Activated gamma-delta T cell (primary cell): Measurements from ENCODE around the gene CLCN7.

Source experiments
- DNase-seq: peaks from one replicate; lab custom pipeline; 2025; lab: John Stamatoyannopoulos, UW

Gene CLCN7

GRCh38 chr16:1430759-1431496 lies 43.9 kb downstream of the CLCN7 start, which contains the start of gene PERCC1:
Gene PERCC1, plus strand, starts transcription at chr16:1431078. Its CDS starts 1,516 bp downstream, at chr16:1432594.
- no peak for DNase-seq

DNA sequence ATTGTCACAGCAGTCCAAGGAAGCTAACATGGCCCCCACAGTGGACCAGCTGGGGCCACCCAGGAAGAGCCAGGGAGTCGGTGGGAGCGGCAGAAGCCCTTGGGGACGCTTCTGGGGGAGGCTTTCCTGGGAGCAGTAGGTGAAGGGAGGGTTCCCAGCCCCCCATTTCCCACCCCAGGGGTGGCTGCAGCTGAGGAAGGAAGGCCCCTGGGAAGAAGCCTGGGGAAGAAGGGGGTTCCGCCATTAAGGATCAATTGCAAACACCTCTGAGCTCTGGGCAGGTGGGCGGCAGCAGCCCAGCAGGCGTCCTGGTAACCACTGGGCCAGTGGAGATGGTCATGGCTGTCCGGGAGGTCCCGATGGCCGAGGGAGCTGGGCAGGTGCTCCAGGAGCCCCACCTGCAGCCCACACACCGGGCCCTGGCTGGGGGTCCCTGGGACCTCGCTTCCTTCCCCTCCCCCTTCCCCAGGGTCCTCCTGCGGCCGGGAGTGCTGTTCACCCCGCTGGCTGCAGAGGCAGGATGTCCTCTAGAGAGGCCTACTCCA lies 44.5 kb downstream of the CLCN7 start:
- DNase-seq: no peak

DNA sequence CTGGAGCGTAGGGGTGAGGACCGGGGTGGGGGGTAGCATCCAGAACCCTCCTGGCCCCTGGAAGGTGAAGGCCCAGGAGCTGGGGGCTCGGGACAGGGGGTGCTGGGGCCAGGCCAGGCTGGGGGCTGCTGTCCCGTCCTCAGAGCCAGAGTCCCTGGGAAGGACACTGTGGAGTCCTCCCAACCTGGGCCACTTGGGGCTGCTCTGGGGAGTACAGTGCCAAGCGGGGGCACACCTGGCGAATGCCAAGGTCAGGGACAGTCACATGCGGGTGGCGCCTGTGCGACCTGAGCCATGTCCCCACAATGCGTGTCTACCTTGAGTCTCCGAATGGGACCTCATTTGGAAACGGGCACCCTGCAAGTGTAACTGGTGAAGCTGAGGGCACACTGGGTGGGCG lies 45.2 kb downstream of the CLCN7 start:
- DNase-seq: no peak

DNA sequence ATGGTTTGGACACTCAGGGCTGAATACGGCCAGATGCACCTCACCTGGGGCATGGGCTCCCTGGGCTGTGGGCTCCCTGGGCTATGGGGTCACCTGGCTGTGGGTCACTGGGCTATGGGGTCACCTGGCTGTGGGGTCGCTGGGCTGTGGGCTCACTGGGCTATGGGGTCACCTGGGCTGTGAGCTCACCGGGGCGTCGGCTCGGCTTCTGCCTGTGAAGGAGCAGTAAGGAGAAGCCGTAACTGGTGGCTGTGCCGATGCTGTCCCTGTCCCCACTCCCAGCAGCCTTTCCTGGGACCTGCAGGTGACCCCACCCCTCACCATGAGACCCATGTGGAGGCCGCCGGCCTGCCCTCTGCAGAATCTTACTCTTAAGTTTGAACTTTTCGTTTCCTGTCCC lies 45.8 kb downstream of the CLCN7 start:
- no peak for DNase-seq

GRCh38 chr16:1428511-1428910 lies 46.3 kb downstream of the CLCN7 start:
- no peak for DNase-seq

DNA sequence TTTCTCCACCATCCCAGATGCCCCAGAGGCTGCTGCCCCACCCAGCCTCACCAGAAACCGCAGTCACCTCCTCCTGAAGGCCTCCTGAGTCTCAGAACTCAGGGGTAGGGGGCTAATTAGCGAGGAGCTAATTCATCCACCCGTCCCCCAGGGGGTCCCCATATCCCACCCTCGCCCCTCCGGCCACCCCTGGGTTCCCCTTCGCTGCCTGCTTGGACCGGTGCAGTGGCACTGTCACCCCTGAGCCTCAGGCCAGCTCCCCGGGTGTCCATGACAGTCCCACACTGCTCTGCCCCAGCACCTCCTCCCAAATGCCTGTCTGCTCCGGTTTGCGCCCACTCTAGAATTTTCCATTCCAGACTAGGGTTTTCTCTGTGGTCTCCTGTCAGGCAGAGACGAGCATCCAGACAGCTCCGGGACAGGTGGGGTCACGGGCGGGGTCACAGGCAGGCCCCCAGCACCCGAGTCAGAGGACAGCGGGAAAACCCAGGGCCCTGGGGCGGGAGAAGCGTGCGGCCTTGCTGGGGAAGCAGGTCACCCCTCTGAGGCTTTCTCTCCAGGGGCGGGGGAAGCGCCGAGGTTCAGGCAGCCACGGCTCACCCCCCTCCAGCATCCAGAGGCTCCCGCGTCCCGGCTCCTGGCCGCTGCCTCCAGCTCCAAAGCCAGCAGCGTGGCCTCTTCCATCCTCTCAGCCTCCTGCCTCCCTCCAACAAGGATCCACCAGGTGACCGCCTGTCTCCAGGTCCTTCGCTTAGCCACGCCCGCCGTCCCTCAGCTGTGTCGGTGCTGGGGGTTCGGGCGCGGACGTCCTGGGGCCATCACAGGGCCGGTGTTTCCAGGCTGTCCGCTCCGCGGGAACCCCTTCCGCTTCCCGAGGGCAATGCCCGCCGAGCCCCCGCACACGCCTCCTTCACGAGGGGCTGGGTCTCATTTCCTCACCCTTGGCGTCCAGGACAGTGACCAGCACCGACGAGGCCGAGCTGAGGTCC lies 47.1 kb downstream of the CLCN7 start:
- DNase-seq: no peak

DNA sequence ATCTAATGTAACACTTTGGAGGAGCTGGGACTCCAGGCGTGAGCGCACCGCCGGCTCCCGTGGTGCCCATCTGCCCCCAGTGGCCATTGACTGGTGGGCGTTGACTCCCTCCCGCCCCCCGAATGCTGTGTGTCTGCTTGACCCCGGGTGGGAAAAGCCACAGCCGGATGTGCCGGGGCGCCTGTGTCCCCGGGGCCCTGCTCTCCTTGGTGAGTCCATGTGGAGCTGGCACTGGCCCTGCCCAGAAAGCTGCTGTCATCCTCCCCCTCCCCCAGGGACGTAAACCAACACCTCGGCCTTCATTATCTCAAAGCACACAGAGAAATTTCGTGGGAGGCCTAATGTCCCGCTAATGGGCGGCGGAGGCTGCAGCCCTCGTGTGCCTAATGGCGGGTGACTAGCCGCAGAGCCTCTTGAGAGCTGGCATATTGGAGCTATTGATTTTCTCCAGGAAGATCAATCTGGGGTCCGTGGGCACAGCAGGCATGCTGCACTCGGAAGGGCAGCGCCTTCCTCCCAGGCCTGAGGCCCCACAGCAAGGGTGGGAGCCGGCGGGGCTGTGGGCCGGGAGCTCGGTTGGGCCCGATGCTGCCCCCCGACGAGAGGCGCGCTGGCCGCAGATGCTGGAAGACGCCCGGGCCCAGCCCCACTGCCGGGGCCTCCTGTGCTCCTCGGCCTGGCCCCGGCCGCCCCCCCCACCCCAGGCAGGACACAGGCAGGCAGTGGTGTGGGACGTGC lies 47.9 kb downstream of the CLCN7 start:
- DNase-seq: no peak

DNA sequence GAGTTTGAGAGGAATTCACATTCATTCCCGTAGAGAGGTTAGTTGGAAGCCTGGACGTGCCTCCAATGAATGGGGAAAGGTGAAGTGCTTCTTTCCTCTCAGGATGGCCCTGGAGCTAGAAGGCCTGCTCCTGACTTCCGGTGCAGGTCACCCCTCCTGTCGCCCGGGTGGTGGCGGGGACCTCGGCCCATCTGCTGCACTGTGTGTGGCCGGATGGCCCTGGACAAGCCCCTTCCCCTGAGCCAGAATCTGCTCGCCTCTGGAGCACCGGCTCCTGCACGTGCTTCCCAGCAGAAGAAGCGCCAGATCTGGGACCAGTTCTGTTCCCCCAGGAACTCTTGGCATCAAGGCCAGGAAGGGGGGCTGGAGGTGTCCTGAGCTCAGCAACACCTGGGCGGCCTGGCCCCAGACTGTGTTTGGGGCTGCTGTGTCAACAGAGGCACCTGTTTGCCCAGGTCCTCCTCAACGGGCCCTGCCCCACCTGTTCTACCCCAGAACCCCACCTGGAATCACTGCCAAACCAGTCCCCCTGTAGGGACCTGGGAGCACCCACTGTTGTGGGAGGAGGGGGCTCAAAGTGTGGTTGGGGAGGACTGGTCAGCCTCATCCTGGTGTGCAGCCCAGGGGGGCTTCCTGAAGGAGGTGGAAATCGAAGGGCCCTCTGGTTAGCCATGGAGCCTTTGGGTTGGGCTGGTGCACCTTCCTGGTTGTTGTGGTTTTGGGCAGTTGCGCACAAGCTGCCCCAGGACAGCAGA lies 49.0 kb downstream of the CLCN7 start:
- DNase-seq: no peak

DNA sequence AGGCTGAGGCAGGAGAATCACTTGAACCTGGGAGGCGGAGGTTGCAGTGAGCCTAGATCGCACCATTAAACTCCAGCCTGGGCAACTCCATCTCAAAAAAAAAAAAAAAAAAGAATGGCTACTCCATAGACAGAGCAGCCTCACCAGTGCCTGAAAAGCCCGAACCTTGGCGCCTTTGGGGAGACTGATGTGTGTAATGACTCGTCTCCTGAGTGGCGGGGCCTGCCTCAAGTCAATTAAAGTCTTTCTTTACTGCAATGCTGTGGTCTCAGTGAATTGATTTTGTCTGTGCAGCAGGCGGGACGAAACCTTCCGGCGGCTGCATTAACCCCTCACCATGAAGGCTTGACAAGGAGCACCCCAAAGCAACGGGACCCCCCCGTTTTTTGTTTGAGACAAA lies 50.8 kb downstream of the CLCN7 start:
- no peak for DNase-seq

GRCh38 chr16:1422076-1422475 lies 52.8 kb downstream of the CLCN7 start:
- no peak for DNase-seq

GRCh38 chr16:1420111-1420539 lies 54.7 kb downstream of the CLCN7 start:
- DNase-seq: no peak

GRCh38 chr16:1416521-1416941 lies 58.3 kb downstream of the CLCN7 start:
- DNase-seq: no peak

GRCh38 chr16:1414532-1415260 lies 60.1 kb downstream of the CLCN7 start, which contains the start of gene UNKL:
Gene UNKL, minus strand, starts transcription at chr16:1414704. Its CDS starts 13 bp downstream, at chr16:1414691.
- DNase-seq: peak; percentile 78

DNA sequence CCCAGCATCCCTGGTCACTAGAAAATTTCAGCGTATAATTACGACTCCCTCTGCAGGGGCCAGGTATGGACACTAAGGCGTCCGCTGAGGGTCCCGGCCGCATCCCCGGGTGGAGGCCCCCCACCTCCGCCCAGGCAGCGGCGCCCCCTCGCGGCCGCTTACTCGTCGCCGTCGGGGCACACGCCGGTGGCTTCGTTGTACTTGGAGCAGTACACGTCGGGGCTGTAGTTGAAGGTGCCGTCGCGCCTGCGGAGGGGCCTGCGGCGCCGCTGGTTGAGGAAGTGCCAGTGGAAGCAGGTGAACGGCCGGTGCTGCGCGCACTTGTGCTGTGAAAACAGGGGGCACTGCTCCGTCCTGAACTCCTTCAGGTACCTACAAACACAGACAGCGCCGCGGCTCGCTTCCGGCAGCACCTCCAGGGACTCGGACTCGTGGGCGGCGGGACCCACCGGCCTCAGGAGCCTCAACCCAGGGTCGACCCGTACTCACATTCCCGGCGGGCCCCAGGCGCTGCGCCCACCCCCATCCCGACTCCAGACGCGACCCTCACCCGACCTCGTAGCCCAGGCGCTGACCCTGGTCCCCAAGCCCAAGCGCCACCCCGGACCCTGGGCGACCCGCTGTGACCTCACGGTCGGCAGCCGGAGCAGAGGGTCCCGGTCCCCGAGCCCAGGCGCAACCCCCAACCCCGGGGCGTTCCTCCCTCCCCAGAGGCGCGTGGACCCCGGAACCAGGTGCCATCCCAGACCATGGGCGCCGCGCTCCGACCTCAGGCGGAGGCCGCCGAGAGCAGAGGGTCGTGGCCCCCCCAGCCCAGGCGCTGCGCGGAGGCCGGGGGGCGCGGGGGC lies 60.9 kb downstream of the CLCN7 start:
- peak; percentile 41 for DNase-seq

GRCh38 chr16:1412847-1413246 lies 62.0 kb downstream of the CLCN7 start:
- no peak for DNase-seq

GRCh38 chr16:1408171-1408837 lies 66.5 kb downstream of the CLCN7 start:
- DNase-seq: peak; percentile 92

DNA sequence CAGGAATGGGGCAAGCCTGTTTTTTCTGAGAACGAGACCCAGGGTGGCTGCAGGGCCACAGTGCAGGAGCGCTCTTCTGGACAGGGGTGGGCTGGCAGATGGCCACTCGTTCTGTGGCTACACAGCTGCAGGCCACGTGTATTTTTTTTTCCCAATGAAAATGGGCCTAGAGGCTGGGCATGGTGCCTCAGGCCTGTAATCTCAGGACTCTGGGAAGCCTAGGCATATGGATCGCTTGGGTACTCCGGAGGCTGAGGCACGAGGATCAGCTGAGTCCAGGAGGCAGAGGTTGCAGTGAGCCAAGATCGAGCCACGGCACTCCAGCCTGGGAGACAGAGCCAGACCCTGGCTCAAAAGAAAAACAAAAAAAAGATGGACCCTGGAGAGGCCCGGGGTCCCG lies 67.1 kb downstream of the CLCN7 start:
- no peak for DNase-seq

GRCh38 chr16:1403733-1404132 lies 71.1 kb downstream of the CLCN7 start:
- DNase-seq: no peak

GRCh38 chr16:1403036-1403435 lies 71.8 kb downstream of the CLCN7 start:
- DNase-seq: no peak
